Kasumi-1 (cell line): Measurements from ENCODE around the gene OGG1.
"Not testable (repeated sequence)": the region's sequence is repeated elsewhere in the genome, so short reads cannot be mapped to it uniquely, and the experiment has no call there.

Experiments used
- DNase-seq, 2 experiments: peaks; one replicate each; lab custom pipeline; 2025; lab: John Stamatoyannopoulos, UW

The OGG1 gene

DNA sequence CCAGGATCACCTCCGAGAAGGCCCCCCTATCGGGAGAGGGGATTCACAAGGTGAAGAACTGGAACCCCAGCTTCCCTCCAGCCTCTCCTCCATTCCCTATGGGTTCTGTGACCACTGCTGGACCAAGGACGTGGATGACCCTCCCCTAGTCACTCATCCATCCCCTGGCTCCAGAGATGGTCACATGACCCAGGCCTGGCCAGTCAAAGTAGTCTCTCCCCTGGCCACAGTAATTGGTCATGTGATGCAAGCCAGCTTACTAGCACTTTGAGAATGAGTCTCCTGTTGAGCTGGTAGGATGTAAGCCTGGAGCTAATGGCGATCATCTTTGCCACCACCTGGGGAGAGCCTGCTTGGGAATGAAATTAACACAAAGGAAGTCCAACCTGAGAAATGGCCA, 16.1 kb downstream of the OGG1 start:
- DNase-seq: no peak

DNA sequence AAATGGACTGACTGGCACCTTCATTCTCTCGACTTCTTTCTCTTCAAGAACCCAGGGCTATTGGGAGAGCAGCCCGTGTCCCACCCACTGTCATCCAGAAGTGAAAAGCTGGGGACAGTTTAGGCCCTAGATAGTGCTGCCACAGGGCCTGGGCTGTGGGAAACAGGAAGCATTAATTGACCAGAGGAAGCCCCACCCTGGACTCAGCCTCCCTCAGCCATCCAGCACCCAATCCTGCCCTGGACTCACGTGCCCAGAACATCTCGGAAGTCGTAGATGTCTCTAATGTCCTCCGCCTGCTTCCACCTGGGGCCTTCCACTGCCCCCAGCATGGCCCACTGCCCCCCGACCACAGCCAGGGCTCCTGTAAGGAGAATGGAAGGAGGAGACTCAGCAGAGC, 17.7 kb downstream of the OGG1 start:
- no peak for DNase-seq

DNA sequence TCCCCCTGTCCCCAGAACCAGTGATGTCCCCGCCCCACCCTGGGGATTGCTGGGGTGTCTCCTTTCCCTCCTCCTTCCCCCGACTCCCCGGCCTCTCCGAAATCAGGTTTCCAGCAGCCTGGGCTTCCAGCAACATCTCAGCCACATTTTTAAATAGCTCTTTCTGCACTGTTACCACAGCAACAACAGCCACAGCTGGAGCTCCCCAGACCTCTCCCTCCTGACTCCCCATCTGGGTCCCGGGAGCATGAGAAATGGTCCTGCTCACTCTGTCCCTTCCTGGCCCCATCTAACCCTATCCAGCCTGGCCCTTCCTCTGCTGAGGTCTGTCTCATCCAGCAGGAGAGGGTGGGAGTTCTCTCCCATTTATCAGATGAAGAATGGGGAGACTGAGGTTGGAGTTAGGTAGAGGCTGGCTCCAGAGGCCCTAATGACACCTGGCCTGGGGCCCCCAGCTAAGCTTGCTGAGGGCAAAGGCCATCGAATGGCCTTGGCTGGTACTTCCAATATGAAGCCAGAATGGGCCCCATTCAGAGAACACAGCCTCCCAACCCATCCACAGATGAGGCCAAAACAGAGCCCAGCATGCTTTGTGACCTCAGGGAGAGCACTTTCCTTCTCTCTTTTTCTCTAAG, 18.5 kb downstream of the OGG1 start:
- DNase-seq: no peak

DNA sequence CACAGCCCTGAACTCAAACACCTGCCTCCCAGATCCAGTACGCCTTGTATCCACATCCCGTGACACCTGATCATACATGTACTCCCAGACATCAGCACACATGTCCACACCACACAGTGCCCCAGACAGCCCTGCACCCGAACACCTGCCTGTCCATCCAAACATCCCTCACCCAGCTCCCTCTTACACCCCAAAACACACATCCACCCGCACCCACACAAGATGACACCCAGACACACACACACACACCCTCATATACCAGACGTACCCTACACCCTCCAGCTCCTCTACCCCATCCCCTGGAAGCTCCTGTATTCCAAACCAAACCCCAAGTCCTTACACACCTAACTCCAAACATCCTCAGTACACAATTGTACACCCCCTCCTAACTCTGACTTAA, 19.3 kb downstream of the OGG1 start:
- DNase-seq: no peak

DNA sequence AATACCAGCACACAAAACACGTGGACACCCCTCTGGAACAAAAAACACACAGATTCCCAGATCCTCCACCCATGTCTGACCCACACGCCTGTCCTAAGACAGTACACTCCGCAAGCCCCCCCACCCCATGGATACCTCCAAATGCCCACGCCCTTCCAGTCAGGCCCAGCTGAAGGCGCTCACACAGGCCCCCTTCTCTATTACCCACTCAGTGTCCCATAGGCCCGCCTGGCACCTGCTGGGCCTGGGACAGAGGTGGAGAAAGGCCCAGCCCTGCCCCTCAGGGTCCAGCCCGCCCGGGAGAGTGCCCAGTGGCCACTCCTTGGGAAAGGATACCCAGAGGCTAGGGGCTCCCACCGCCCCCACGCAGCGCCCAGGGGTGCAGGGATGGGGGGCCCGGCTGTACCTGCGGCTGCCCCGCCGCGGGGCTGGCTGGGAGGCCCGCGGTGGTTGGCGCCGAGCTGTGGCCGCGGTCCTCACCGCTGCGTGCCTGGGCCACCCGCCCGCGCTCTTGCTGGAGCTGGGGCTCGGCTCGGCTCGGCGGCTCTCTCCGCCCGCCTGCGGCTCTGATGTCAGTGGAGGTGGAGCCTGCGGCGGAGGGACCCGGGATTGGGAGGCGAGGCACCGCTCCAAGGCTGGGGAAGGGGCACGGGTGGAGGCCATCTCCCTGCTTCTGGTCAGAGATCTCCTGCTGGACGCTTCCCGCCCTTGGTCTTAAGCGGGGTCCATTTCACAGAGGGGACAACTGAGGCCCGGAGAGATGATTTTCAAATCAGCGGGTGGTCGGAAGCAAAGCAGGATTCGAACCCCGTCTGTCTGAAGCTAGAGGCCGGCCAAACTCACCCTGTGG, 19.9 kb downstream of the OGG1 start, which contains the start of gene CAMK1:
TSS of gene CAMK1 (minus strand) at position 522 of the 850 bp plus-strand sequence. CDS start 2,198 bp downstream, outside the sequence.
- DNase-seq: no peak

DNA sequence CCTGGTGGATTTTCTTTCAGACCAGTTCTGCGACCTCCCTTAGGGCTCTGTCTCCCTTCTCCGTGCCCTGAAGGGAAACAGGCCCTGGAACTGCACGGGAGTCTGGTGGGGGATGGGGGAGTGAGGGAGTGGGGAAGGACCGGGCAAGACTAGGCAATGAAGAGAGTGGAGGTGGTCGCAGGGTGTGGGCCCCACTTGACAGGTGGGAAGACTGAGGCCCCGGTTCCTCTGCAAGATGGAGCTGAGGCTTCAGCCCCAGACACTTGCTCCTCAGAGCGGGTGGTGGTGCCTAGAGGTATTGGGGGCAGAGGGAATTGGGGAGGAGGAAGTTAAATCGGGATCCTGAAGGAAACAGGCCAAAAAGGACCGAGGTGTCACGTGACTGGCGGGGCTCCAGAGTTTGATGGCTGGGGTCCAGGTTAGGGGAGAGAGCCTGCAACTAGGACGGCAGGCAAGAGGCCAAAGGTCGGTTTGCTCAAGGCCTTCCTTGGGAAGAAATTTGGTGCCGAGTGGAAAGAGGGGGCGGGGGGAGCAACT, 20.6 kb downstream of the OGG1 start:
- DNase-seq: no peak

DNA sequence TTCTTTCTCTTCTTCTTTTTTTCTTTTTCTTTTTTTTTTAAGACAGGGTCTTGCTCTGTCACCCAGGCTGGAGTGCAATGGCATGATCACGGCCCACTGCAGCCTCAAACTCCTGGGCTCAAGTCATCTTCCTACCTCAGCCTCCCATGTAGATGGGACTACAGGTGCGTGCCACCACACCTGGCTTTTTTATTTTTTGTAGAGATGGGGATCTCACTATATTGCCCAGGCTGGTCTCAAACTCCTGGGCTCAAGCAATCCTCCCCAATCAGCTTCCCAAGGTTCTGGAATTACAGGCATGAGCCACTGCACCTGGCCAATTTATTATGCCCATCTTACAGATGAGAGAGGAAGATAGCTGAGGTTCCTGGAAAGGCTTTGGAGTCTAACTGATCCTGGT, 21.3 kb downstream of the OGG1 start:
- DNase-seq: not testable (repeated sequence)

DNA sequence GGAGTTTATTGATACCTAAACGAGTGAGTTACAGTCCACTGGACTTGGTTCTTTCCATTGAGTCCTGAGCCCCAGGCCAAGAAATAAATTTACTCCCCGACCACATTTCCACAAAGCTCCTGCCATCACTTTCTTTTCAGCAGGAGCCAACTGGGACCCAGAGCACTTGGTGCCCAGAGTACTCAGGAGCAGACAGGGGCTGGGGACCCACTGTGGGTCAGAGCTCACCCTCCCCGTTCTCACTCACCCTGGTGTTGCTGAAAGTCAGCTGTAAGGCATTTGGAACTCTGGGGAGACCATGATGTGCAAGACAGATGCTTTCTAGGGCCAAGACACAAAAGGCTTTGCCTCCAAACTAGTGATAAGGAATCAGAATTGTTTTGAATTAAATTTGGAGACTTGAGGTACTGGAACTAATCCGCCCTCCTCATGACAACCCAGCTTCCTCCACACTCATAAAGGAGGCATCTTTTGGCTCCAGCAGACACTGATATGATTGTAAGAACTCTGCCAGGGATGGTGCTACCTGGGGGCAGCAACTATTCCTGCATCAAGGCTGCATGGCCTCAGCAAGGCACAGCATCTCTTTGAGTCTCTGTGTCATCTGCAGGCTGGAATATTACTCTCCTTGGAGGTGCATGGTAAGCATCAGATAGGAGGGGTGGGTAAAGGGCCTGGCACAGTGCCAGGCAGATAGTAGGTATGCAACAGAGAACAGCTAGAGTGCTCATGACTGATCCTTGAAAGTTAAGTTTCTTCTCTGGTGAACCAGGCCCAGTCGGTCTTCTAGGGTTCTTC, 27.3 kb downstream of the OGG1 start:
- DNase-seq: no peak

DNA sequence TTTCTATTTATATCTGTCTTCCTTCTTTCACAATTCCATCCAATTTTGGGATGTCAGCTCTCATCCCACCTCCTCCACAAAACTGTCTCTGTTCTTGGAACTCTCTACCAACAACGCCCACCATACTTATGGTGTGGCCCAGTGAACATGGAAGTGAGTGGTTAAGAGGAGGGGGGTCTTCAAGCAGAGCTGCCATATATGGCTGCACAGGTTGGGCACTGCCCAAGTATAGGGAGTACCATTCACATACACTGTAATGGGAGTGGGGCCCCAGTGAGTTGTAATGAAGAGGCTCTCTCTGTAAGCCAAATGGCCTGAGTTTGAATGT, 27.9 kb downstream of the OGG1 start:
- no peak for DNase-seq

DNA sequence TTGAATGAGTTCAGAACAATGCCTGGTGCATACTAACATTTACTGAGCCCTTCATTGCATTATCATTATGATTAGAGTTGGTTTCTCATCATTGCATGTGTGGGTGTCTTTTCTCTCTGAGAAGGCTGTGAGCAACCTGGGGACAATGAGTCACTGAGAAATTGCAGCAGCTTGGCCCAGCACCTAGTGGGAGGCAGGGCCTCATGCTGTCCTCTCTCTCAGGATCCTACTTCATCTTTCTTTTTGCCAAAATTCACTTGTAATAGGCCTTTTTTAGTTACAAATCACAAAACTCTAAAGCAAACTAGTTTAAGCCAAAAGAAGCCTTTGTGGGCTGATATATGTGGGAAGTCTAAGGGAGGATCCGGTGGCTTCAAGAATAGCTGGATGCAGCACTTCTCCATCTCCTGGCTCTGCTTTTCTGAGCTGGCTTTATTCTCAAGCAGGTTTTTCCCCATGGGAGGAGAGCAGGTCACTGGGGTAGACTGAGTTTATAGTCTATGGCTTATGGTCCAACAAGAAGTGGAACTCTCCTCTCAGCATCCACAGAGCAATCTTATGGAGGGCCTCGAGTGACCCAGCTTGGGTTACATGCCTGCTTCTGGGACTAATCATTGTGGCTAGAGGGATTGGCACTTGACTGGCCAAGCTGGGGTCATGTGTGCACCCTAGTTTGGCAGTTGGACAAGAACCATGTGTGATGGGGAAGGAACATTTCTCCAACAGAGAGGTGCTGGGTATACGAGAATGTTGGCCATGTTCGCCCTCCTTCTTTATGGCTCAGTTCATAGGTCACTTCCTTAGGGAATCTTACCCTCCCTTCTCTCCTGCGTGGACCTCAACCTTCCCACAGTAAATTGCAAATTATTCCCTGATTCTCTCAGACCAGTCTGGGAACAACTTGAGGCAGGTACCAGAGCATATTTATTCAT, 28.7 kb downstream of the OGG1 start:
- no peak for DNase-seq

DNA sequence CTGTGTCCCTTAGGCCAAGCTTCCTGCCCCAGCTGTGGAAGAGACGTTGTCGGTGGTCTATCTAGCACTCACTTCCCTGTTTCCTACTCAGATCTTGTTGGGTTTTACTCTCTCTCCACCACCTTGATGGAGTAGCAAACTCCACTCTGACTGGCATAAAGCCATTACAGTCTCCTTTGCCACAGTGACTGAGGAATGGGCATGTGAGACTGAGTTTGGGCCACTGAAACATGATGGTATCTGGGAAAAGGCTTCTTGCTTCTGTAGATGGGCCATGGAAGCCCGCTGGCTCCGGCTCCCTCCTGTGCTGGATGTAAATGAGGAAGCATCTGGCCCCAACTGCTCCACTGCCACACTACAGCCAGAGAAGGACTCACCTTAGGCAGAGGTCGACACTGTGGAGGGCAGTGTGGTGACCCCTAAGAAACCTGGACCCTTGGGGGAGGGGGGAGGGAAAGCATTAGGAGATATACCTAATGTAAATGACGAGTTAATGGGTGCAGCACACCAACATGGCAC, 29.4 kb downstream of the OGG1 start:
- DNase-seq: peak; percentile 7 to 19

DNA sequence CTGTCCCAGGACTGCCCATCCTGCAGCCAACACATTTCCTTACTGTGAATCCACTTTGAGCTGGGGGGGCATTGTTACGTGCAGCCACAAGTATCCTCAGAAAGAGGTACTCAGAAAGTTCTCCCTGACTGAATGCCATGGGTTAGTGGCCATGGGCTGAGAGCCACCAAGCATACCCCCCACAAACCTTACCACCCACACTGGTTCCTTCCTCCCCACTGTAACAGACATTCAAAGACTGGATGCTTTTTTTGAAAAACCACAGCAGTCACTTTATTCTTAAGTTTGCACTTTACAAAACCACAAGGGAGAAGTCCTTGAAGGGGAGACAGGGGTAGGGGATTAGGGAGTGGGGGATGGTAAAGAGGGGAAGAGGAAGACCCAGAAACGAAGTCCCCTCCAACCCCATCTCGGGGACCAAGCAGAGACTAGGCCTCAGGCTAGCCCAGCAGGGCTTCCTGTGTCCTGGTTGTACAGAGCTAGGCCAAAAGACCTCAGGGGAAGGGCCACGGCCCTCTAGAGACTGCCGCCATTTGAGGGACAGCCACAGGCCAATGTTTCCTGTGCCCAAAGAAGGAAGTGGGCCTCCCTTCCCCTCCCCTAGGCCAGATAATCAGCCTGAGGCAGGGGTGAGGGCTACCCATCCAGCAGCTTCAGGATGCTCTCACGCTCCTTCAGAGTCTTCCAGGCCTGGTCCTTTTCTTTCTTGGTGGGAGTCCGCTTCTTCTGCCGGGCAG, 30.1 kb downstream of the OGG1 start:
- peak; percentile 88 to 91 for DNase-seq

DNA sequence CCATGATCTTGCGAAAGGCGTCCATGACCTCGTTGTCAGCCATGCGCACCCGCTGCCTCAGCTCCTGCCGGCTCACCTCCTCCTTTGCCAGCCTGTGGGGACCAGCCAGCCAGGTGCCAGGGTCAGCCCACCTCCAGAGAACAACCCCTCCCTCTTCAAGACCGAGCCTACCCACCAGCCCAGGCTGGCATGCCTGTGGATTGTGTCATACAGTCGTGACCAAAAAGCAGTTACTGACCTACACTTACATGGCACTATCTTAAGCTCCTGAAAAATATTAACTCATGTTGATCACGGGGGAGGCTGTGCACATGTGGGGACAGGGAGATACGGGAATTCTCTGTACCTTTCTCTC, 30.7 kb downstream of the OGG1 start:
- no peak for DNase-seq

DNA sequence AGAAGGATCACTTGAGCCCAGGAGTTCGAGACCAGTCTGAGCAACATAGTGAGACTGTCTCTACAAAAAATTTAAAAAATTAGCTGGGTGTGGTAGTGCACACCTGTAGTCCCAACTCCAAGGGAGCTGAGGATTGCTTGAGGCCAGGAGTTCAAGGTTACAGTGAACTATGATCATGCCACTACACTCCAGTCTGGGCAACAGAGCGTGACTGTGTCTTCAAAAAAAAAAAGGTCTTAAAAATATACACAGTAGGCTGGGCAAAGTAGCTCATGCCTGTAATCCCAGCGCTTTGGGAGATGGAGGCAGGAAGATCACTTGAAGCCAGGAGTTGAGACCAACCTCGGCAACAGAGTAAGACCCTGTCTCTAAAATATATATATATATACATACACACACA, 31.2 kb downstream of the OGG1 start:
- DNase-seq: no peak

DNA sequence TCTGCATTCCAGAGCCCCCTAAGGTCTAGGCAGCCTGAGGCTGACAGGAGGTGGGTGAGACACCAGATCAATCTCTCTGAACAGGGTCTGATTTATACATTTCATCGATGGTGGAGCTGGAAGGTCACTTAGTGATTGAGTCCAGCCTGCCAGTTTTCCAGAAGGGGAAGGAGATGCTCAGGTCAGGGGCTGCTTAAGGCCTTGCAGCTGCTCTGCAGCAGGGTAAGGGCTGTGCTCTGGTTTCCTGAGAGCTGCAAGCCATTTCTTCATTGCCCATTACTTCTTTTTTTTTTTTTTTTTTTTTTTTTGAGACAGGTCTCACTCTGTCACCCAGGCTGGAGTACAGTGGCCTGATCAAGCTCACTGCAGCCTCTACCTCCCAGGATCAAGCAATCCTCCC, 31.8 kb downstream of the OGG1 start:
- no peak for DNase-seq

DNA sequence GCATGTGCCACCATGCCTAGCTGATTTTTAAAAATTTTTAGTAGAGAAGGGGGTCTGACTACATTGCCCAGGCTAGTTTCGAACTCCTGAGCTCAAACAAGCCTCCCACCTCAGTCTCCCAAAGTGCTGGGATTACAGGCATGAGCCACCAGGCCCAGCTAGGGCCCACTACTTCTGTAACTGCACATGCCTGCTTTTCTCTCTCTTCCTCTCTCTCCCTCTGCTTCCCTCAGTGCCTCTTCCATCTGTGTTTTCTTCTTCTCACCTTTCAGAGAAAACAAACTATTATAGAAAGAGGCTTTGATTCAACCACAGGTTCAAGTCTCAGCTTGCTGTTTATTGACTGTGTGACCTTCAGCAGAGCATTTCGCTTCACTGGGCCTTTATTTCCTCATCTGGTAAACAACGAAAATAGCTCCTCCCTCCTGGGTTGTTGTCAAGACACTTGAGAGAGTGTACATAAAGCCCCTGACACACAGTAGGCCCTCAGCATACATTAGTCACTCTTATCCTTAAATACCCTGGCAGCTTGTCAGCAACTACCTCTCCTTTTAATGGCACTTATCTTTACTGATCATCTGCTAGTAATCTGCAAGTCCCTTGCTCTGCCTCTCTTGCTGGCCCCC, 32.3 kb downstream of the OGG1 start:
- no peak for DNase-seq

DNA sequence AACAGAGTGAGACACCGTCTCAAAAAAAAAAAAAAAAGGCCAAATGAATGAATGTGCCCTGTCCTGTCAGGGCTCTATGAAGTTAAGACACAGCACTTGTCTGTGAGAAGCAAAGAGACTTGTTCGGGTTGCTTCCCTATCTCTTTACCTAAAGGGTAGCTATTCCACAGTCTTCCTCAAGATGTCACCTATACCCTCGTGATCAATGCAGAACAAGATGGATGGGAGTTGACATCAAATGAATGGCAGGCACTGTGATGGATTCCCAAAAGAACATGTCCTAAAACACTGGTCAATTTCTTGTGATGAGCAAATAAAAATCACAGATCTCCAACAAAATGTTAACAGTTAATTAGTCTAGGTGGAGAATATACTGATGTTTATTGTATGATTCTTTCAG, 33.0 kb downstream of the OGG1 start:
- peak; percentile 19 to 39 for DNase-seq

DNA sequence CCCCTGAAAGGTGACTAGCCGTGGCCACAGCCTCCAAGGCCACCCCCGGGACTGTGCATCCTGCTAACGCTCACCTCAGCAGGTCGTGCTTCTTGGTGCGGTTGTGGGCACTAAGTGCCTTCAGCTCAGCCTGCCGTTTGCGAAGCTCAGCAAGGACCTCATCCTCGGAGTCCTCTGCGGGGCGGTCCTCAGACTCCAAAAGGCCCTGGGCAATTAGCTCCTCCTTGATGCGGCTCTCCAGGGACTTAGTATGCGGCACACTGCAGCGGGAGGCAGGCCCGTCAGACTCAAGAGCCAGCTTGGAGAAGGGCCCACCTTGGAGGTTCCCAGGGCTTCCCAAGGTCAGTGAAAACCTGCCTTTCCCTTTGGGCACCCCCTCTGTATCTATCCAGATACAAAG, 34.2 kb downstream of the OGG1 start:
- DNase-seq: no peak

DNA sequence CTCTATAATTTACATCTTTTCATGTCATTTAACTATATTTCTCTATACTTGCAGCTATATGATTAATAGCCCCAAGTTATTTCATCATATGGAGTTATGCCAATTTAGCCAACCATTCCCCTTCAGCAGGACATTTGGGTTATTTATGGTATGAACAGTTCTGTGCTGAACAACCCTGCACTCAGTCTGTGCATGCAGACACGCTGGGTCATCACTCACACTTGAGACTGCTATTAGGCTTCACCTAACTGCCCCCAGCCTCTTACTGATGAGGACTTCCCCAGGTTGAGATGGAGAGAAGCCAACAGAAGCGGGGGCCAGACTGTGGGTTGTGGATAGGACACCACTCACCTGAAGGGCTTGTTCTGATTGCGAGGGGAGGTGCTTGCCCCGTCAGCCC, 35.2 kb downstream of the OGG1 start:
- no peak for DNase-seq

DNA sequence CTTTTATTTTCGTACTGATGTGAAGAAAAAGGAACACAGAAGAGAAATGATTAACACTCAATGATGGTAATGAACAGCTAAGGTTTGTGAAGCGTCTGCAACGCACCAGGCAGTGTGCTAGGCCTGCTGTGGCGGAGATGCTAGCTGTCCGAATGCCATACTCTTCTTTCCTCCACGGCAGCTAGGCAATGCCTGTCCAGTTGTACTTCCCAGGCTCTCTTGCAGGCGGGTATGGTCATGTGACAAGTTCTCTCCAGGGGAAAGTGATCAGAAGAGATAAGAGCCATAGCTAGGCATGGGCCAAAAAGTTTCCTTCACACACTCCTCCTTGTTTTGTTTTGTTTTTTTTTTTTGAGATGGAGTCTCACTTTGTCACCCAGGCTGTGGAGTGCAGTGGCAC, 35.9 kb downstream of the OGG1 start:
- DNase-seq: no peak
